Nephron (organoid): ENCODE data around the gene DLX4.

Source experiments
- H3K27ac Mint-ChIP-seq, 3 experiments: 2 replicates each; pipeline ENCODE4 v1.8.0; 2020; ENCODE audit warnings: mixed read lengths in 3 of 3, mild to moderate bottlenecking in 2 of 3, moderate library complexity in 1 of 3
- H3K27me3 Mint-ChIP-seq: 2 replicates; pipeline ENCODE4 v1.8.0; 2021; ENCODE audit warnings: low read depth, mild to moderate bottlenecking, moderate library complexity, mixed read lengths
- H3K36me3 Mint-ChIP-seq: 2 replicates; pipeline ENCODE4 v1.8.0; 2020; ENCODE audit warnings: low read depth, mixed read lengths
- H3K4me1 Mint-ChIP-seq: 2 replicates; pipeline ENCODE4 v1.8.0; 2020; ENCODE audit warnings: mixed read lengths
- H3K4me3 Mint-ChIP-seq, 3 experiments: 2 replicates each; pipeline ENCODE4 v1.8.0; 2020; ENCODE audit warnings: mild to moderate bottlenecking in 3 of 3, mixed read lengths in 3 of 3, moderate library complexity in 2 of 3
- H3K9me3 Mint-ChIP-seq: 2 replicates; pipeline ENCODE4 v1.8.0; 2020; ENCODE audit warnings: mixed read lengths
- CTCF ChIP-seq, 3 experiments: fragments of 200-600 bp; sonication (generic); IDR thresholded peaks; one replicate each; pipeline ENCODE4 v1.5.0; 2021; ENCODE audit warnings: antibody characterized with exemption in 3 of 3; ENCODE audit not compliant: unreplicated experiment in 3 of 3

The DLX4 gene

GRCh38 chr17:49939318-49939717, 29.7 kb upstream of the DLX4 start:
- Mint-ChIP-seq H3K4me1 (peaks cover 6% of the 10 kb centered on the region), H3K9me3 (no peaks in the 10 kb centered on the region), H3K27ac (no peak overlapping the region), H3K4me3 (no peak overlapping the region), H3K27me3 (peaks cover 41% of the 10 kb centered on the region), H3K36me3 (no peaks in the 10 kb centered on the region)
- TF ChIP-seq CTCF (IDR thresholded peaks at IDR 0.05; ENCODE audit: unreplicated experiment in 3 of 3): no peak

- Mint-ChIP-seq H3K27ac (no peak overlapping the region), H3K4me3 (no peak overlapping the region), H3K4me1 (peaks cover 10% of the 10 kb centered on the region), H3K27me3 (peaks cover 50% of the 10 kb centered on the region), H3K9me3 (no peaks in the 10 kb centered on the region), H3K36me3 (no peaks in the 10 kb centered on the region)
- no peak for TF ChIP-seq CTCF (IDR thresholded peaks at IDR 0.05; ENCODE audit: unreplicated experiment in 3 of 3)
Measured at GRCh38 chr17:49941427-49941826, 27.6 kb upstream of the DLX4 start.

GRCh38 chr17:49942947-49943346, 26.0 kb upstream of the DLX4 start:
- Mint-ChIP-seq H3K27me3 (peaks cover 54% of the 10 kb centered on the region), H3K9me3 (no peaks in the 10 kb centered on the region), H3K27ac (peak overlapping the region in 1 of 3 experiments; percentile 30), H3K4me1 (peaks cover 10% of the 10 kb centered on the region), H3K36me3 (no peaks in the 10 kb centered on the region), H3K4me3 (no peak overlapping the region)
- TF ChIP-seq CTCF (IDR thresholded peaks at IDR 0.05; ENCODE audit: unreplicated experiment in 3 of 3): no peak

- no peak for TF ChIP-seq CTCF (IDR thresholded peaks at IDR 0.05; ENCODE audit: unreplicated experiment in 3 of 3)
Measured at GRCh38 chr17:49944273-49944870, 24.6 kb upstream of the DLX4 start.

GRCh38 chr17:49946208-49946607, 22.8 kb upstream of the DLX4 start:
- Mint-ChIP-seq H3K27me3 (peaks cover 53% of the 10 kb centered on the region), H3K9me3 (no peaks in the 10 kb centered on the region), H3K4me3 (no peak overlapping the region), H3K36me3 (no peaks in the 10 kb centered on the region), H3K4me1 (peaks cover 11% of the 10 kb centered on the region), H3K27ac (no peak overlapping the region)
- no peak for TF ChIP-seq CTCF (IDR thresholded peaks at IDR 0.05; ENCODE audit: unreplicated experiment in 3 of 3)

More at GRCh38 chr17:49944273-49944870, 24.6 kb upstream of the DLX4 start:
- Mint-ChIP-seq H3K27me3 (peaks cover 55% of the 10 kb centered on the region), H3K9me3 (no peaks in the 10 kb centered on the region), H3K4me1 (peaks cover 10% of the 10 kb centered on the region), H3K36me3 (no peaks in the 10 kb centered on the region), H3K27ac (peak overlapping the region in 2 of 3 experiments; percentile 22 to 37), H3K4me3 (peak overlapping the region in 1 of 3 experiments; percentile 26)

GRCh38 chr17:49946964-49947584, 21.9 kb upstream of the DLX4 start:
- H3K4me3 Mint-ChIP-seq: no peak overlapping the region
- H3K36me3 Mint-ChIP-seq: no peaks in the 10 kb centered on the region
- peaks cover 18% of the 10 kb centered on the region for H3K4me1 Mint-ChIP-seq
- peaks cover 61% of the 10 kb centered on the region for H3K27me3 Mint-ChIP-seq
- no peaks in the 10 kb centered on the region for H3K9me3 Mint-ChIP-seq
- H3K27ac Mint-ChIP-seq: no peak overlapping the region
- no peak for TF ChIP-seq CTCF (IDR thresholded peaks at IDR 0.05; ENCODE audit: unreplicated experiment in 3 of 3)
